Measurements from ENCODE around the gene SRGAP1. TPM values are rescaled to one million over a fixed set of nuclear protein-coding genes. Genes with fewer than 3 reads are reported as not detected.

SRGAP1 gene
- total and polyA plus RNA-seq, 8 donors, result 0.70 to 37.9 (median 9.8) TPM

DNA sequence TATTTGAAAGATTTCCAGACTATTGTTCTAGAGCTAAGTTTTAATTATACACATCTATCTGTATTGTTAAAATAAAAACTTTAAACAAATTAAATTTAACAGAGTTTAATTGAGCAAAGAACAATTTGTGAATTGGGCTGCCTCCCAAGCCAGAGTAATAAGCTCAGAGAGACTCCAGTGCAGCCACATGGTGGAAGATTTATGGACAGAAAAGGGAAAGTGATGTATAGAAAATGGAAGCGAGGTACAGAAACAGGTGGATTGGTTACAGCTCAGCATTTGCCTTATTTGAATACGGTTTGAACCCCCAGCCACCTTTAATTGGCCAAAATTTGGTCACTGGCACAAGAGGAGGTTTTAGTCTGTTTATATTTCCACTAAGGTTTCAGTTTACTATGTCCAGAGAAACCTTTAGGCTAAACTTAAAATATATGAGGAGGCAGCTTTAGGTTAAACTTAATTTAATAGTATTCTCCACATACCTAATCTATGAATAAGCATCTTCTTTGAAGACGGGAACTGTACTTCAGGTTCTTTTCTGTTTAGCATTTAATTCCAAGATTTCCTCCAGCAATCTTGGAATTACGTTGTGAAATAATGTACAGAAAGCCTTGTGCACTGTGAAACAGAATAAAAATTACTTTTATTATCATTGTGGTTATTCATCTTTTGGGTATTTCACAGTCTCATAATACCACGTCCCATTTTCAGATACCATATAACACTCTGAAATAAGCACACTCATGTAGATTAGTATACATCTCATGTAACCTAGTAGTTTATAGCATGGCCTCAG lies 19.4 kb downstream of the SRGAP1 start:
- H3K9me3 ChIP-seq, result no peaks in the 10 kb centered on the region
- H3K27ac ChIP-seq, result no peak overlapping the region
- no peaks in the 10 kb centered on the region for H3K36me3 ChIP-seq
- H3K4me3 ChIP-seq, result no peak overlapping the region
- 81 to 90% (median 88%) methylated on average over 5 of the region's 5 CpGs for WGBS, 5 donors
- intact Hi-C loops (cut with DNase I; ENCODE audit: low total_unique reads), result no loop called here
- H3K4me1 ChIP-seq, result peaks cover 3 to 29% (median 19%) of the 10 kb centered on the region in 4 donors
- no peak for TF ChIP-seq EP300 (IDR thresholded peaks at IDR 0.05)
- TF ChIP-seq POLR2A (IDR thresholded peaks at IDR 0.05), result no peak
- TF ChIP-seq POLR2AphosphoS5 (IDR thresholded peaks at IDR 0.05), result no peak
- TF ChIP-seq, protein P1, sequence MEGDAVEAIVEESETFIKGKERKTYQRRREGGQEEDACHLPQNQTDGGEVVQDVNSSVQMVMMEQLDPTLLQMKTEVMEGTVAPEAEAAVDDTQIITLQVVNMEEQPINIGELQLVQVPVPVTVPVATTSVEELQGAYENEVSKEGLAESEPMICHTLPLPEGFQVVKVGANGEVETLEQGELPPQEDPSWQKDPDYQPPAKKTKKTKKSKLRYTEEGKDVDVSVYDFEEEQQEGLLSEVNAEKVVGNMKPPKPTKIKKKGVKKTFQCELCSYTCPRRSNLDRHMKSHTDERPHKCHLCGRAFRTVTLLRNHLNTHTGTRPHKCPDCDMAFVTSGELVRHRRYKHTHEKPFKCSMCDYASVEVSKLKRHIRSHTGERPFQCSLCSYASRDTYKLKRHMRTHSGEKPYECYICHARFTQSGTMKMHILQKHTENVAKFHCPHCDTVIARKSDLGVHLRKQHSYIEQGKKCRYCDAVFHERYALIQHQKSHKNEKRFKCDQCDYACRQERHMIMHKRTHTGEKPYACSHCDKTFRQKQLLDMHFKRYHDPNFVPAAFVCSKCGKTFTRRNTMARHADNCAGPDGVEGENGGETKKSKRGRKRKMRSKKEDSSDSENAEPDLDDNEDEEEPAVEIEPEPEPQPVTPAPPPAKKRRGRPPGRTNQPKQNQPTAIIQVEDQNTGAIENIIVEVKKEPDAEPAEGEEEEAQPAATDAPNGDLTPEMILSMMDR (IDR thresholded peaks at IDR 0.05), result no peak
- no peak for DNase-seq
- H3K27me3 ChIP-seq, result no peaks in the 10 kb centered on the region

DNA sequence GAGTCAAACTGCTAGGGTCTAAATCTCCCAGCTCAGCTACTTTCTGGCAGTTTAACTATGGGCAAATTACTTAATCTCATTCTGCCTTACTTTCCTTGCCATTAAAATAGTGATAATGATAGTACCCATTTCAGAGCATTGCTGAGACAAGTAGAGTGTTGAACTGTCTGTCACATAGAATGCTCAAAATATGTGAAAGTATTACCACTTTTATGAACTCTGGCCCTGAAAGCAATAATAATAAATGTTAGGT lies 19.9 kb downstream of the SRGAP1 start:
- Histone ChIP-seq H3K4me3 (no peak overlapping the region), H3K27me3 (no peaks in the 10 kb centered on the region), H3K36me3 (no peaks in the 10 kb centered on the region), H3K27ac (no peak overlapping the region), H3K9me3 (no peaks in the 10 kb centered on the region), H3K4me1 (peaks cover 3 to 29% (median 19%) of the 10 kb centered on the region in 4 donors)
- no peak for DNase-seq
- intact Hi-C loops (cut with DNase I; ENCODE audit: low total_unique reads), result no loop called here
- TF ChIP-seq, protein P1 (IDR thresholded peaks at IDR 0.05), result no peak
- no peak for TF ChIP-seq EP300 (IDR thresholded peaks at IDR 0.05)
- TF ChIP-seq POLR2A (IDR thresholded peaks at IDR 0.05), result no peak
- no peak for TF ChIP-seq POLR2AphosphoS5 (IDR thresholded peaks at IDR 0.05)

DNA sequence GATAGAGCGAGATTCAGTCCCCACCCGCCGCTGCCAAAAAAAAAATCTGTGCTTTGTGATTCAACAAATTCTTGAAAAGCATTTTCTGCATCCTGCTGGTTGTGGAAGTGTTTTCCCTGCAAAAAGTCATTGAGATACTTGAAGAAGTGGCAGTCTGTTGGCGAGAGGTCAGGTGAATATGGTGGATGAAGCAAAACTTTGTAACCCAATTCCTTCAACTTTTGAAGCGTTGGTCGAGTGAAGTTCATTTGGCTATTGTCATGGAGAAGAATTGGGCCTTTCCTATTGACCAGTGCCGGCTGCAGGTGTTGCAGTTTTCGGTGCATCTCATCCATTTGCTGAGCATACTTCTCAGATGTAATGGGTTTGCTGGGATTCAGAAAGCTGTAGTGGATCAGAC lies 20.9 kb downstream of the SRGAP1 start:
- Histone ChIP-seq H3K4me3 (no peak overlapping the region), H3K36me3 (no peaks in the 10 kb centered on the region), H3K4me1 (peaks cover 3 to 29% (median 19%) of the 10 kb centered on the region in 4 donors), H3K27me3 (no peaks in the 10 kb centered on the region), H3K27ac (no peak overlapping the region), H3K9me3 (no peaks in the 10 kb centered on the region)
- 91 to 98% (median 95%) methylated on average over 8 of the region's 8 CpGs for WGBS, 5 donors
- DNase-seq, result no peak
- intact Hi-C loops (cut with DNase I; ENCODE audit: low total_unique reads), result no loop called here
- no peak for TF ChIP-seq POLR2AphosphoS5 (IDR thresholded peaks at IDR 0.05)
- TF ChIP-seq, protein P1 (IDR thresholded peaks at IDR 0.05), result no peak
- no peak for TF ChIP-seq POLR2A (IDR thresholded peaks at IDR 0.05)
- no peak for TF ChIP-seq EP300 (IDR thresholded peaks at IDR 0.05)

GRCh38 chr12:63867053-63867452 lies 22.6 kb downstream of the SRGAP1 start:
- intact Hi-C loops (cut with DNase I; ENCODE audit: low total_unique reads), result no loop called here
- H3K27ac ChIP-seq, result no peak overlapping the region
- no peaks in the 10 kb centered on the region for H3K9me3 ChIP-seq
- DNase-seq, result no peak
- TF ChIP-seq, protein P1 (IDR thresholded peaks at IDR 0.05), result no peak
- TF ChIP-seq POLR2AphosphoS5 (IDR thresholded peaks at IDR 0.05), result no peak
- no peak for TF ChIP-seq EP300 (IDR thresholded peaks at IDR 0.05)
- TF ChIP-seq POLR2A (IDR thresholded peaks at IDR 0.05), result no peak
- H3K4me1 ChIP-seq, result peaks cover 0 to 23% (median 14%) of the 10 kb centered on the region in 4 donors
- WGBS, 5 donors, result 90 to 95% (median 92%) methylated on average over 3 of the region's 3 CpGs
- no peak overlapping the region for H3K4me3 ChIP-seq
- H3K36me3 ChIP-seq, result no peaks in the 10 kb centered on the region
- no peaks in the 10 kb centered on the region for H3K27me3 ChIP-seq

Measured in stomach (tissue), 9 donors.